ENCODE data around the gene GPR142. TPM values are rescaled to one million over a fixed set of nuclear protein-coding genes. Genes with fewer than 3 reads are reported as not detected.

The GPR142 gene
- total and polyA plus RNA-seq, 9 donors = 0.04 to 0.28 (median 0.16) TPM; not detected in 2

- Histone ChIP-seq H3K4me3 (ENCODE audit: low read length) (no peak overlapping the region), H3K27me3 (ENCODE audit: control insufficient read depth, insufficient read depth, low read length) (no peaks in the 10 kb centered on the region), H3K4me1 (ENCODE audit: control insufficient read depth, insufficient read depth, low read length) (peaks cover 4% of the 10 kb centered on the region), H3K36me3 (ENCODE audit: control insufficient read depth, insufficient read depth, low read length) (no peaks in the 10 kb centered on the region), H3K9me3 (replicated peaks; ENCODE audit: control insufficient read depth, low read depth, low read length) (no peaks in the 10 kb centered on the region), H3K27ac (ENCODE audit: low read length) (no peak overlapping the region)
- whole genome bisulfite sequencing (ENCODE audit: insufficient coverage) = 77% methylated on average over 4 of the region's 5 CpGs
- no peak for DNase-seq
These were observed 40.1 kb downstream of the GPR142 start for GRCh38 chr17:74407384-74407783.

GRCh38 chr17:74408262-74408661, 41.0 kb downstream of the GPR142 start:
- Histone ChIP-seq H3K4me1 (ENCODE audit: control insufficient read depth, insufficient read depth, low read length) (peaks cover 4% of the 10 kb centered on the region), H3K27ac (ENCODE audit: low read length) (no peak overlapping the region), H3K36me3 (ENCODE audit: control insufficient read depth, insufficient read depth, low read length) (no peaks in the 10 kb centered on the region), H3K27me3 (ENCODE audit: control insufficient read depth, insufficient read depth, low read length) (no peaks in the 10 kb centered on the region), H3K4me3 (ENCODE audit: low read length) (no peak overlapping the region), H3K9me3 (replicated peaks; ENCODE audit: control insufficient read depth, low read depth, low read length) (no peaks in the 10 kb centered on the region)
- no CpG with 5 or more reads among the region's 3 CpGs for WGBS (ENCODE audit: insufficient coverage)
- no peak for DNase-seq

GRCh38 chr17:74408815-74409214, 41.5 kb downstream of the GPR142 start:
- H3K27me3 ChIP-seq (ENCODE audit: control insufficient read depth, insufficient read depth, low read length) = no peaks in the 10 kb centered on the region
- H3K4me1 ChIP-seq (ENCODE audit: control insufficient read depth, insufficient read depth, low read length) = no peaks in the 10 kb centered on the region
- no peak for DNase-seq
- no peak overlapping the region for H3K4me3 ChIP-seq (ENCODE audit: low read length)
- no peak overlapping the region for H3K27ac ChIP-seq (ENCODE audit: low read length)
- H3K9me3 ChIP-seq (replicated peaks; ENCODE audit: control insufficient read depth, low read depth, low read length) = no peaks in the 10 kb centered on the region
- WGBS (ENCODE audit: insufficient coverage) = 25% methylated on average over 1 of the region's 4 CpGs
- H3K36me3 ChIP-seq (ENCODE audit: control insufficient read depth, insufficient read depth, low read length) = no peaks in the 10 kb centered on the region

GRCh38 chr17:74410001-74410443, 42.7 kb downstream of the GPR142 start:
- no peak for DNase-seq
- no peak overlapping the region for H3K27ac ChIP-seq (ENCODE audit: low read length)
- no peaks in the 10 kb centered on the region for H3K36me3 ChIP-seq (ENCODE audit: control insufficient read depth, insufficient read depth, low read length)

DNA sequence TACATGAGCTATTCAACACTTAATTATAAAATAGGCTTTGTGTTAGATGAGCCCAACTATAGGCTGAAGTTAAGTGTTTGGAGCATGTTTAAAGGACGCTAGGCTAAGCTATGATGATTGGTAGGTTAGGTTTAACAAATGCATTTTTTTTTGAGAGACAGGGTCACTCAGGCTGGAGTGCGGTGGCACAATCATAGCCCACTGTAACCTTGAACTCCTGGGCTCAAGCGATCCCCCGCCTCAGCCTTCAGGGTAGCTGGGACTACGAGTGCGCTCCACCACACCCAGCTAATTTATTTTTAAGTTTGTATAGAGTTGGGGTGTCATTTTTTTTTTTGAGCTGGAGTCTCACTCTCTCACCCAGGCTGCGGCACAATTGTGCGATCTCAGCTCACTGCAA, 45.3 kb downstream of the GPR142 start:
- Histone ChIP-seq H3K27me3 (ENCODE audit: control insufficient read depth, insufficient read depth, low read length) (no peaks in the 10 kb centered on the region), H3K4me1 (ENCODE audit: control insufficient read depth, insufficient read depth, low read length) (peaks cover 7% of the 10 kb centered on the region), H3K36me3 (ENCODE audit: control insufficient read depth, insufficient read depth, low read length) (no peaks in the 10 kb centered on the region), H3K9me3 (replicated peaks; ENCODE audit: control insufficient read depth, low read depth, low read length) (no peaks in the 10 kb centered on the region), H3K27ac (ENCODE audit: low read length) (no peak overlapping the region), H3K4me3 (ENCODE audit: low read length) (no peak overlapping the region)
- WGBS (ENCODE audit: insufficient coverage) = no CpG with 5 or more reads among the region's 8 CpGs
- DNase-seq = no peak

More at GRCh38 chr17:74410001-74410443, 42.7 kb downstream of the GPR142 start:
- Histone ChIP-seq H3K27me3 (ENCODE audit: control insufficient read depth, insufficient read depth, low read length) (no peaks in the 10 kb centered on the region), H3K9me3 (replicated peaks; ENCODE audit: control insufficient read depth, low read depth, low read length) (no peaks in the 10 kb centered on the region), H3K4me3 (ENCODE audit: low read length) (no peak overlapping the region), H3K4me1 (ENCODE audit: control insufficient read depth, insufficient read depth, low read length) (no peaks in the 10 kb centered on the region)
- WGBS (ENCODE audit: insufficient coverage) = 62% methylated on average over 4 of the region's 4 CpGs

DNA sequence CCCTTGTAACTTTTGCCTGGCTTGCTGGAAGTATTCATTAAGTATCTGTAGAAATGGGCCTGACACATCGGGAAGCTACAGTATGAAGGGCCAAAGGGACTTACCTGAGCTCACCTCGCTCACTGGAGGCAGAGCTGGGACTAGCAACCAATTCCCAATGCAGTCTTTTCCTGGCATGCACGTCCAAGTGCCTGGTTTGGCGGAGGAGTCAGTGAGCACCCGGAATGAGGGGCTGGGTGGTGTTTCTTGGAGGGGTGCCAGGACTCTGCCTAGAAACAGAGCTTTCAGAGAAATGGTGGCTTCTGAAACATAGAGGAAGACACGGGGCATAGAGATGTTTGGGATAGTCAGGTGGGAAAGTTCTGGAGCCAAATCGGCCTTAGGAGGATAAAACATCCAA, 46.2 kb downstream of the GPR142 start:
- H3K9me3 ChIP-seq (replicated peaks; ENCODE audit: control insufficient read depth, low read depth, low read length) = no peaks in the 10 kb centered on the region
- H3K27me3 ChIP-seq (ENCODE audit: control insufficient read depth, insufficient read depth, low read length) = no peaks in the 10 kb centered on the region
- H3K36me3 ChIP-seq (ENCODE audit: control insufficient read depth, insufficient read depth, low read length) = no peaks in the 10 kb centered on the region
- H3K4me3 ChIP-seq (ENCODE audit: low read length) = no peak overlapping the region
- H3K27ac ChIP-seq (ENCODE audit: low read length) = no peak overlapping the region
- DNase-seq = no peak
- 76% methylated on average over 7 of the region's 7 CpGs for WGBS (ENCODE audit: insufficient coverage)
- peaks cover 12% of the 10 kb centered on the region for H3K4me1 ChIP-seq (ENCODE audit: control insufficient read depth, insufficient read depth, low read length)

DNA sequence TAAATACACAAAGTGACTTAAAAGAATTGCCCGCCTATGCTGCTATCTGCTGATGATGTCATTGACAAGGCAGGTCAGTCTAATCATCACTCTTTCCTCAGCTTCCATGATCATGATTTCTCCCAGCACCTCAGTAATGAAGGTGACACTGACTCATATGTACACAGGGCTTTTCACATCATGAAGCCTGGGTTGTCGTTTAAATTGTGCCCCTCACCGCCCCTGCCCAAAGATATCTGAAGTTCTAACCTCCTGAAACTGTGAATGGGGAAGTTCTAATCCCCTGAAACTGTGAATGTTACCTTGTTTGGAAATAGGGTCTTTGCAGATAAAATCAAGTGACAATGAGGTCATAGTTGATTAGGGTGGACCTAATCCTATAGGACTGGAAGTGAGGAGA, 47.2 kb downstream of the GPR142 start:
- no CpG with 5 or more reads among the region's 3 CpGs for WGBS (ENCODE audit: insufficient coverage)
- H3K4me1 ChIP-seq (ENCODE audit: control insufficient read depth, insufficient read depth, low read length) = peaks cover 12% of the 10 kb centered on the region

DNA sequence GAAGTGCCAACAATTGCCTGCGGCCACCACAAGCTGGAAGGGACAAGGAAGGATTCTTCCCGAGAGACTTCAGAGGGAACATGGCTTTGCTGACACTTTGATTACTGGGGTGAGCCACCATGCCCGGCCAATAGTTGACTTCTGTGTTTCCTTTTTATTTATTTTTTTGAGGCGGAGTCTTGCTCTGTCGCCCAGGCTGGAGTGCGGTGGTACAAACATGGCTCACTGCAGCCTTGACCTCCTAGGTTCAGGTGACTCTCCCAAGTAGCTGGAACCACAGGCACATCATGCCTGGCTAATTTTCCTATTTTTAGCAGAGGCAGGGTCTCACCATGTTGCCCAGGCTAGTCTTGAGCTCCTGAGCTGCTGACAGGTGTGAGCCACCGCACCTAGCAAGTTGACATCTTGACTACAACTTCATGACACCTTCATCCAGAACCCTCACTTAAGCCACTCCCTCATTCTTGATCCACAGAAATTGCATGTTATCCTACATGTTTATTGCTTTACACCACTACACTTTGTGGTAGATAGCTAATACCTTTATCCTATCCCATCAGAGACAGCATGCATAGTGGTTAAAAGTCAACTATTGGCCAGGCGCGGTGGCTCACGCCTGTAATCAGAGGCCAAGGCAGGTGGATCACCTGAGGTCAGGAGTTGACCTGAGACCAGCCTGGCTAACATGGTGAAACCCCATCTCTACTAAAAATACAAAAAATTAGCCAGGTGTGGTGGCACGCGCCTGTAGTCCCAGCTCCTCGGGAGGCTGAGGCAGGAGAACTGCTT, 48.5 kb downstream of the GPR142 start:
- Histone ChIP-seq H3K4me1 (ENCODE audit: control insufficient read depth, insufficient read depth, low read length) (peaks cover 12% of the 10 kb centered on the region), H3K9me3 (replicated peaks; ENCODE audit: control insufficient read depth, low read depth, low read length) (no peaks in the 10 kb centered on the region), H3K4me3 (ENCODE audit: low read length) (no peak overlapping the region), H3K27me3 (ENCODE audit: control insufficient read depth, insufficient read depth, low read length) (no peaks in the 10 kb centered on the region), H3K27ac (ENCODE audit: low read length) (no peak overlapping the region), H3K36me3 (ENCODE audit: control insufficient read depth, insufficient read depth, low read length) (no peaks in the 10 kb centered on the region)
- WGBS (ENCODE audit: insufficient coverage) = 92% methylated on average over 7 of the region's 13 CpGs
- no peak for DNase-seq

More for the DNA sequence above, 47.2 kb downstream of the GPR142 start:
- Histone ChIP-seq H3K4me3 (ENCODE audit: low read length) (no peak overlapping the region), H3K36me3 (ENCODE audit: control insufficient read depth, insufficient read depth, low read length) (no peaks in the 10 kb centered on the region), H3K27me3 (ENCODE audit: control insufficient read depth, insufficient read depth, low read length) (no peaks in the 10 kb centered on the region), H3K27ac (ENCODE audit: low read length) (no peak overlapping the region), H3K9me3 (replicated peaks; ENCODE audit: control insufficient read depth, low read depth, low read length) (no peaks in the 10 kb centered on the region)
- DNase-seq = no peak

GRCh38 chr17:74417178-74418045, 50.1 kb downstream of the GPR142 start:
- Histone ChIP-seq H3K27ac (ENCODE audit: low read length) (peak overlapping the region; percentile 55), H3K4me3 (ENCODE audit: low read length) (no peak overlapping the region), H3K27me3 (ENCODE audit: control insufficient read depth, insufficient read depth, low read length) (no peaks in the 10 kb centered on the region), H3K9me3 (replicated peaks; ENCODE audit: control insufficient read depth, low read depth, low read length) (no peaks in the 10 kb centered on the region), H3K4me1 (ENCODE audit: control insufficient read depth, insufficient read depth, low read length) (peaks cover 12% of the 10 kb centered on the region), H3K36me3 (ENCODE audit: control insufficient read depth, insufficient read depth, low read length) (no peaks in the 10 kb centered on the region)
- 39% methylated on average over 9 of the region's 12 CpGs for WGBS (ENCODE audit: insufficient coverage)
- peak; percentile 51 for DNase-seq

DNA sequence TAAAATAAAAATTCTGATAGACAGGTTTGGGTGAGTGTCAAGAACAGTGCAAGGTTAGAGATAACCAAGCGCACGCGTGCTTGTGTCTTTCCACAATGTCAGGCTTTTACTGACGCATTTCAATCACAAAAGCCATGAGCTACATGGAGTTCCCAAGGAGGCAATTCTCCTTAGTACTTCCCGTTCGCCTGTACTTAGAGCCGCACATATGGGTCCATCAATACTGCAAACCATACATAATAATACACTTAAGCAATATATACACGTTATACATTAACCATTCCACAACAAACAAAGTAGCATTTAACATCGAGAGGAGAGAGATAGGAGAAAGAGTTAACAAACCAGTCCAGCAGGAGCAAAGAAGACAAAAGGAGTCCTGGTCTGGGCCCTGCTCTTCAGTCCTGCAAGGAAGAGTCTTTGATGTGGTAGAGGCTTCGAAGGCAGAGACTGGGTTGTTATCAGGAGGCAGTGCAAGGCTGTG, 52.7 kb downstream of the GPR142 start:
- no peak for DNase-seq
- Histone ChIP-seq H3K4me3 (ENCODE audit: low read length) (no peak overlapping the region), H3K27ac (ENCODE audit: low read length) (no peak overlapping the region), H3K9me3 (replicated peaks; ENCODE audit: control insufficient read depth, low read depth, low read length) (no peaks in the 10 kb centered on the region), H3K36me3 (ENCODE audit: control insufficient read depth, insufficient read depth, low read length) (no peaks in the 10 kb centered on the region), H3K27me3 (ENCODE audit: control insufficient read depth, insufficient read depth, low read length) (no peaks in the 10 kb centered on the region), H3K4me1 (ENCODE audit: control insufficient read depth, insufficient read depth, low read length) (peaks cover 23% of the 10 kb centered on the region)
- 79% methylated on average over 5 of the region's 10 CpGs for WGBS (ENCODE audit: insufficient coverage)

Data from muscle of leg (tissue), 11 donors.